B cell (primary cell): Measurements from ENCODE around the gene SERPINF2. TPM values are rescaled to one million over a fixed set of nuclear protein-coding genes. Genes with fewer than 3 reads are reported as not detected.

Experiments used
- ATAC-seq: fragments of 200-7000 bp; cut with Tn5 transposase; one replicate; pipeline ENCODE4 v1.10.0; 2021; ENCODE audit warnings: low read depth, mild to moderate bottlenecking, moderate number of reproducible peaks, moderate library complexity
- CTCF ChIA-PET: fragments of 350-600 bp; sonication (Branson Sonifier 250); formaldehyde crosslinking; loops from one replicate; lab custom pipeline; 2021; ENCODE audit warnings: antibody characterized with exemption, inconsistent platforms; lab: Charles Lee
- POLR2A ChIA-PET: fragments of 350-600 bp; sonication (Branson Sonifier 250); formaldehyde crosslinking; loops from one replicate; lab custom pipeline; 2021; ENCODE audit warnings: antibody characterized with exemption; lab: Charles Lee
- DNase-seq: peaks from one replicate; pipeline ENCODE4 v3.0.0; 2013
- H2AFZ ChIP-seq: 2 replicates; pipeline ENCODE4 v1.6.1; 2012; ENCODE audit warnings: mild to moderate bottlenecking, low read depth, low read length; ENCODE audit not compliant: insufficient read depth, poor library complexity, severe bottlenecking
- H3K27ac ChIP-seq, 2 donors: 1 replicate in 1 of 2; 2 replicates in 1 of 2; pipeline ENCODE4 v1.5.1; 2012 to 2013; ENCODE audit warnings: low read length in 2 of 2, mild to moderate bottlenecking in 2 of 2, moderate library complexity in 1 of 2
- H3K27me3 ChIP-seq, 4 experiments: fragments of 200-600 bp in 1 of 4; sonication (generic) in 1 of 4; replicated peaks in 1 of 4; 1 replicate in 2 of 4; 2 replicates in 2 of 4; pipeline versions ENCODE4 v1.6.1 to v1.7.0; 2013 to 2016; ENCODE audit warnings: low read length in 3 of 4, mild to moderate bottlenecking in 2 of 4, mixed read lengths in 1 of 4, moderate library complexity in 1 of 4; ENCODE audit not compliant: insufficient read depth in 4 of 4, control insufficient read depth in 3 of 4; ENCODE audit errors: control extremely low read depth in 1 of 4
- H3K36me3 ChIP-seq, 2 experiments: replicated peaks in 1 of 2; 1 replicate in 1 of 2; 2 replicates in 1 of 2; pipeline versions ENCODE4 v1.6.1 to v1.7.1; 2013; ENCODE audit warnings: low read length in 1 of 2; ENCODE audit not compliant: insufficient read depth in 2 of 2, control insufficient read depth in 1 of 2; ENCODE audit errors: control extremely low read depth in 1 of 2, extremely low read depth in 1 of 2
- H3K4me1 ChIP-seq, 2 donors: fragments of 200-600 bp in 1 of 2; sonication (generic) in 1 of 2; 1 replicate in 1 of 2; 2 replicates in 1 of 2; pipeline versions ENCODE4 v1.5.1 to v1.6.1; 2013 to 2017; ENCODE audit warnings: low read length in 2 of 2; ENCODE audit not compliant: control insufficient read depth in 2 of 2, insufficient read depth in 2 of 2
- H3K4me2 ChIP-seq: replicated peaks from 2 replicates; pipeline ENCODE3; 2012; ENCODE audit warnings: mild to moderate bottlenecking, low read depth, low read length; ENCODE audit not compliant: poor library complexity, severe bottlenecking
- H3K4me3 ChIP-seq, 5 experiments: fragments of 200-600 bp in 1 of 5; sonication (generic) in 1 of 5; 1 replicate in 3 of 5; 2 replicates in 2 of 5; pipeline versions ENCODE4 v1.5.1 to v1.7.0; 2011 to 2016; ENCODE audit warnings: low read length in 4 of 5, mild to moderate bottlenecking in 4 of 5, low read depth in 2 of 5, control low read depth in 1 of 5, moderate library complexity in 1 of 5; ENCODE audit not compliant: insufficient read depth in 1 of 5; ENCODE audit errors: control extremely low read depth in 1 of 5, extremely low read depth in 1 of 5
- H3K79me2 ChIP-seq: fragments of 200-600 bp; sonication (generic); one replicate; pipeline ENCODE4 v1.6.0; 2016; ENCODE audit warnings: low read length; ENCODE audit not compliant: control insufficient read depth, insufficient read depth
- H3K9ac ChIP-seq: fragments of 200-600 bp; sonication (generic); 2 replicates; pipeline ENCODE4 v1.6.1; 2017; ENCODE audit warnings: mild to moderate bottlenecking, low read length, moderate library complexity
- H3K9me3 ChIP-seq, 3 donors: one replicate each; pipeline versions ENCODE4 v1.6.1 to v1.7.1; 2013; ENCODE audit warnings: low read length in 2 of 3; ENCODE audit not compliant: control insufficient read depth in 2 of 3, insufficient read depth in 1 of 3; ENCODE audit errors: control extremely low read depth in 1 of 3
- H4K20me1 ChIP-seq: 2 replicates; pipeline ENCODE4 v1.6.0; 2012; ENCODE audit warnings: mild to moderate bottlenecking, low read length; ENCODE audit not compliant: insufficient read depth, control insufficient read depth, poor library complexity, severe bottlenecking
- H3K27ac Mint-ChIP-seq: one replicate; pipeline ENCODE4 v1.8.0; 2021; ENCODE audit warnings: mixed read lengths
- H3K27me3 Mint-ChIP-seq: one replicate; pipeline ENCODE4 v1.8.0; 2021; ENCODE audit warnings: mixed read lengths
- H3K4me1 Mint-ChIP-seq: one replicate; pipeline ENCODE4 v1.8.0; 2021; ENCODE audit warnings: mixed read lengths
- H3K4me3 Mint-ChIP-seq: one replicate; pipeline ENCODE4 v1.8.0; 2021; ENCODE audit warnings: mixed read lengths
- H3K9me3 Mint-ChIP-seq: one replicate; pipeline ENCODE4 v1.8.0; 2022; ENCODE audit warnings: mixed read lengths; ENCODE audit not compliant: insufficient read depth
- EZH2 ChIP-seq: IDR thresholded peaks from 2 replicates; pipeline ENCODE4 v1.6.1; 2012; ENCODE audit warnings: borderline replicate concordance, low read depth, mild to moderate bottlenecking, moderate library complexity, low read length; ENCODE audit not compliant: insufficient read depth, poor library complexity, severe bottlenecking
- WGBS: methylation state at CpG from one replicate; pipeline ENCODE4 v1.1.5; 2013; ENCODE audit warnings: missing lambda C conversion rate; ENCODE audit not compliant: insufficient coverage; 5-methylcytosine and 5-hydroxymethylcytosine counted together
- intact Hi-C: fragments of 100-400 bp; cut with micrococcal nuclease; formaldehyde crosslinking; loops from one replicate; pipeline ENCODE4 v1.10.0; 2022
- polyA plus RNA-seq: library from polyadenylated mRNA; depleted of rRNA; stranded (reverse); fragments of >200 nt; gene quantifications from 2 replicates; pipeline ENCODE4 v1.2.3, GENCODE V29; 2012
- total RNA-seq, 2 donors: library from RNA; stranded (reverse); fragments of 120-200 nt in 1 of 2; gene quantifications; 1 replicate in 1 of 2; 2 replicates in 1 of 2; pipeline versions ENCODE4 v1.2.3 to v1.2.4, GENCODE V29; 2013 to 2022
- TF ChIP-seq, protein P1 (sequence below): fragments of 200-600 bp; IDR thresholded peaks from one replicate; pipeline ENCODE4 v1.8.0; 2022; ENCODE audit warnings: antibody characterized with exemption, mild to moderate bottlenecking

The SERPINF2 gene
- total and polyA plus RNA-seq, 2 donors (not counting 1 experiment from before 2014, with no cell fraction given) = 0.97 to 3.9 TPM

DNA sequence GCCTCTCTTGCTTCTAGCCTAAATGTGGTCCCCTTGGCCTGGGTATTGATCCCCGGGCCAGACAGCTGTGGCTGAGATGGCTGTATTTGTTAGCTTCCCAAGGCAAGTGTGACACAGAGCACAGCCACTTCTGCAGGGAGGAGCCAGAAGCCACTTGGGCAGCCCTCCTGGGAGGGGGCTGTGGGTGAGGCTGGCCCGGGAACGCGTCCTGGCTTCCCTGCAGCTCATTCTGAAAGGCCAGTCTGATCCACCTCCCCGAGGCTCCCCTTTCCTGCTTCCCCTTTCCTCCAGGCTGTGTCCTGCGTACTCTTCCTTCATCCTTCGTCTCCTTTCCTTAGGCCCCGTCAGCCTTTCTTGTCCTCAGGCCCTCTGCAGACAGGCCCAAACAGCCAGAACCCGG is 8.0 kb downstream of the SERPINF2 start:
- CTCF ChIA-PET = interaction anchor here (3.6 kb wide), 1 partner anchor 30 kb away, joined by 39 read pairs; no protein-coding TSS in a partner anchor
- no peak overlapping the region for H3K4me3 Mint-ChIP-seq
- POLR2A ChIA-PET = no interaction called here

More for the DNA sequence above, 8.0 kb downstream of the SERPINF2 start:
- no peaks in the 10 kb centered on the region for H4K20me1 ChIP-seq
- H3K4me3 ChIP-seq = no peak overlapping the region
- H3K36me3 ChIP-seq = no peaks in the 10 kb centered on the region
- H3K4me2 ChIP-seq = no peak overlapping the region
- H2AFZ ChIP-seq = no peak overlapping the region
- H3K27me3 ChIP-seq = no peaks in the 10 kb centered on the region
- Mint-ChIP-seq H3K27ac (no peak overlapping the region), H3K27me3 (no peaks in the 10 kb centered on the region), H3K4me1 (peaks cover 14% of the 10 kb centered on the region), H3K9me3 (no peaks in the 10 kb centered on the region)
- no peaks in the 10 kb centered on the region for H3K9me3 ChIP-seq
- peaks cover 10 to 15% of the 10 kb centered on the region in 2 donors for H3K4me1 ChIP-seq
- H3K27ac ChIP-seq = no peak overlapping the region
- DNase-seq (no peak), ATAC-seq (no peak)
- TF ChIP-seq, protein P1, sequence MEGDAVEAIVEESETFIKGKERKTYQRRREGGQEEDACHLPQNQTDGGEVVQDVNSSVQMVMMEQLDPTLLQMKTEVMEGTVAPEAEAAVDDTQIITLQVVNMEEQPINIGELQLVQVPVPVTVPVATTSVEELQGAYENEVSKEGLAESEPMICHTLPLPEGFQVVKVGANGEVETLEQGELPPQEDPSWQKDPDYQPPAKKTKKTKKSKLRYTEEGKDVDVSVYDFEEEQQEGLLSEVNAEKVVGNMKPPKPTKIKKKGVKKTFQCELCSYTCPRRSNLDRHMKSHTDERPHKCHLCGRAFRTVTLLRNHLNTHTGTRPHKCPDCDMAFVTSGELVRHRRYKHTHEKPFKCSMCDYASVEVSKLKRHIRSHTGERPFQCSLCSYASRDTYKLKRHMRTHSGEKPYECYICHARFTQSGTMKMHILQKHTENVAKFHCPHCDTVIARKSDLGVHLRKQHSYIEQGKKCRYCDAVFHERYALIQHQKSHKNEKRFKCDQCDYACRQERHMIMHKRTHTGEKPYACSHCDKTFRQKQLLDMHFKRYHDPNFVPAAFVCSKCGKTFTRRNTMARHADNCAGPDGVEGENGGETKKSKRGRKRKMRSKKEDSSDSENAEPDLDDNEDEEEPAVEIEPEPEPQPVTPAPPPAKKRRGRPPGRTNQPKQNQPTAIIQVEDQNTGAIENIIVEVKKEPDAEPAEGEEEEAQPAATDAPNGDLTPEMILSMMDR = no peak
- no peak for TF ChIP-seq EZH2
- over 99% methylated on average over 9 of the region's 9 CpGs for WGBS
- intact Hi-C loops = no loop called here
- H3K9ac ChIP-seq = no peak overlapping the region
- no peaks in the 10 kb centered on the region for H3K79me2 ChIP-seq
